ENCODE data around the gene RAB34.

DNA sequence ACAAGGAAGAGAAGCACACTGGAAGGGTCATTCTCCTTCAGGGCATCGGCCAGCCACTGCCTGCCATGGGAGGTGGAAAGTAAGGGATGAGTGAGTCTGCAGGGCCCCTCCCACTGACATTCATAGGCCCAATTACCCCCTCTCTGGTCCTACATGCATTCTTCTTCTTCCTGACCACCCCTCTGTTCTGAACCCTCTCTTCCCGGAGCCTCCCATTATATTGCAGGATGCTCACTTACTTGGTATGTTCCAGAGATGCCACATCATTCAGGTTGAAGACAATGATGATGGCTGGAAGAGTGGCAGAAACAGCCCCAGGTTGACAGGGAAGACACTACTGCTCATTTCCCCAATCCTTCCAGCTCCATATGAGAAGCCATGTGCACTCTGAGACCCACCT is 2.5 kb downstream of the RAB34 start:
- no peak for TF ChIP-seq SNAI2 (CRISPR knock-in tag; IDR thresholded peaks at IDR 0.05)
- TF ChIP-seq OSR1 (CRISPR knock-in tag; IDR thresholded peaks at IDR 0.05) = no peak
- no peak for TF ChIP-seq CSDC2 (CRISPR knock-in tag; IDR thresholded peaks at IDR 0.05)
- TF ChIP-seq ZC3H10 (CRISPR knock-in tag; IDR thresholded peaks at IDR 0.05) = no peak
- TF ChIP-seq ZNF565 (CRISPR knock-in tag; conservative IDR thresholded peaks at IDR 0.05; ENCODE audit: low read depth) = no peak
- TF ChIP-seq TOX (CRISPR knock-in tag; IDR thresholded peaks at IDR 0.05; ENCODE audit: borderline replicate concordance) = no peak
- TF ChIP-seq ESRRG (CRISPR knock-in tag; IDR thresholded peaks at IDR 0.05) = no peak
- TF ChIP-seq, protein P1, sequence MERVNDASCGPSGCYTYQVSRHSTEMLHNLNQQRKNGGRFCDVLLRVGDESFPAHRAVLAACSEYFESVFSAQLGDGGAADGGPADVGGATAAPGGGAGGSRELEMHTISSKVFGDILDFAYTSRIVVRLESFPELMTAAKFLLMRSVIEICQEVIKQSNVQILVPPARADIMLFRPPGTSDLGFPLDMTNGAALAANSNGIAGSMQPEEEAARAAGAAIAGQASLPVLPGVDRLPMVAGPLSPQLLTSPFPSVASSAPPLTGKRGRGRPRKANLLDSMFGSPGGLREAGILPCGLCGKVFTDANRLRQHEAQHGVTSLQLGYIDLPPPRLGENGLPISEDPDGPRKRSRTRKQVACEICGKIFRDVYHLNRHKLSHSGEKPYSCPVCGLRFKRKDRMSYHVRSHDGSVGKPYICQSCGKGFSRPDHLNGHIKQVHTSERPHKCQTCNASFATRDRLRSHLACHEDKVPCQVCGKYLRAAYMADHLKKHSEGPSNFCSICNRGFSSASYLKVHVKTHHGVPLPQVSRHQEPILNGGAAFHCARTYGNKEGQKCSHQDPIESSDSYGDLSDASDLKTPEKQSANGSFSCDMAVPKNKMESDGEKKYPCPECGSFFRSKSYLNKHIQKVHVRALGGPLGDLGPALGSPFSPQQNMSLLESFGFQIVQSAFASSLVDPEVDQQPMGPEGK (CRISPR knock-in tag; IDR thresholded peaks at IDR 0.05; ENCODE audit: borderline replicate concordance) = no peak

Data from SK-N-SH treated with all-trans-retinoic acid at 6 μM for 48 hours (cell line).